ENCODE measurements around the gene S100A2. TPM values are rescaled to one million over a fixed set of nuclear protein-coding genes. Genes with fewer than 3 reads are reported as not detected.

S100A2 gene
- total RNA-seq, 1 donor = 3.3 TPM

DNA sequence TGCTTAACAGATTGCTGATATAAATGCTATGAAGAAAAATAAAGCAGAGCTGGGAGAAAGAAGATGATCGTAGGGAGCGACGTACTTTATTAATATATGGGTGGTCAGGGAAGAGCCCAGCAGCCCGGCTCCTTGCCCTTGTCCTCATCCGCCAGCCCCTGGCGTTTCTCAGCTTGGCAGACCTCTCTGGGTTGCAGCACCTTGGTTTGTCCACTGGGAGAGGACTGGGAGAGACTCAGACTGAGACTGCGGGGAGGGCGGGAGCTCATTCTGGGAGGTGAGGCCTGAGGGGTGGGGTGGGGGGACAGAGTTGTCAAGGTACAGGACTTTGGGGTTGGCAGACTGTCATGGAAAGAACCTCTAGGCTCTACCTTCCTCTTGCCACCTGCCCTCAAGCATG is 13.3 kb downstream of the S100A2 start:
- TF ChIP-seq, protein P1, sequence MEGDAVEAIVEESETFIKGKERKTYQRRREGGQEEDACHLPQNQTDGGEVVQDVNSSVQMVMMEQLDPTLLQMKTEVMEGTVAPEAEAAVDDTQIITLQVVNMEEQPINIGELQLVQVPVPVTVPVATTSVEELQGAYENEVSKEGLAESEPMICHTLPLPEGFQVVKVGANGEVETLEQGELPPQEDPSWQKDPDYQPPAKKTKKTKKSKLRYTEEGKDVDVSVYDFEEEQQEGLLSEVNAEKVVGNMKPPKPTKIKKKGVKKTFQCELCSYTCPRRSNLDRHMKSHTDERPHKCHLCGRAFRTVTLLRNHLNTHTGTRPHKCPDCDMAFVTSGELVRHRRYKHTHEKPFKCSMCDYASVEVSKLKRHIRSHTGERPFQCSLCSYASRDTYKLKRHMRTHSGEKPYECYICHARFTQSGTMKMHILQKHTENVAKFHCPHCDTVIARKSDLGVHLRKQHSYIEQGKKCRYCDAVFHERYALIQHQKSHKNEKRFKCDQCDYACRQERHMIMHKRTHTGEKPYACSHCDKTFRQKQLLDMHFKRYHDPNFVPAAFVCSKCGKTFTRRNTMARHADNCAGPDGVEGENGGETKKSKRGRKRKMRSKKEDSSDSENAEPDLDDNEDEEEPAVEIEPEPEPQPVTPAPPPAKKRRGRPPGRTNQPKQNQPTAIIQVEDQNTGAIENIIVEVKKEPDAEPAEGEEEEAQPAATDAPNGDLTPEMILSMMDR (IDR thresholded peaks at IDR 0.05; ENCODE audit: insufficient read depth, low read length) = peak; percentile 9
- no peak overlapping the region for H3K4me3 ChIP-seq (ENCODE audit: low read depth, low read length)
- no peak for DNase-seq (ENCODE audit: low read depth)

DNA sequence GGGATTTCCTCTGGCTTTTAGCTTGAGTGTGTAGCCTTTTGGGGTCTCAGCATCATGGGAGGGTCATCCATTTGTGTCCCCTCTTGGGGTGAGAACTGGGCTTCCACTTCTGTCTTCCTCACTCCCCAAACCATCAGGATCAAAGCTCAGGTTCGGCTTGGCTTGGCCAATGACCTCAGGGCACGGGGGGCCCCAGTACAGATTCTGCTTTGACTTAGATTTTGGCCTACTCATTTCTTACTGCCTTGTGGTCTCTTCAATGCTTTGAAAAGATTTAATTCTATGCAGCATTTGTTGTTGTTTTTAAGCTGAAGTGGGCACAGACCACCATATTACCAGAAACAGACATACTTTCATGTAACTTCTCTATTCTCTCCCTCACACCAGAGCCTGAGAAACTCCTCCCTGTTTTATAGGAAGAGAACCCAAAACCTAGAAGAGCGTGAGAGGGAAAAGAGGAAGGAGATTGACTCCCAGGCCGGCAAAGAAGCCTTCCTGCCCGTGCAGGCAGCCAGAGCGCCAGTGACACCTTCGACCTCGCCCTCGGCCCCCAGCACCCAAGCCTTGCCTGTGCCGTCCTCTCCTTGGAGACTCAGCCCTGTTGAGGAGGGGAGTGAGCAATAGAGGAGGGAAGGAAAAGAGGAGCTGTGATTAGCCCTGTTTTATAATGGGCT is 14.7 kb downstream of the S100A2 start:
- H3K4me3 ChIP-seq (ENCODE audit: low read depth, low read length) = no peak overlapping the region
- TF ChIP-seq, protein P1 (IDR thresholded peaks at IDR 0.05; ENCODE audit: insufficient read depth, low read length) = no peak
- no peak for DNase-seq (ENCODE audit: low read depth)

DNA sequence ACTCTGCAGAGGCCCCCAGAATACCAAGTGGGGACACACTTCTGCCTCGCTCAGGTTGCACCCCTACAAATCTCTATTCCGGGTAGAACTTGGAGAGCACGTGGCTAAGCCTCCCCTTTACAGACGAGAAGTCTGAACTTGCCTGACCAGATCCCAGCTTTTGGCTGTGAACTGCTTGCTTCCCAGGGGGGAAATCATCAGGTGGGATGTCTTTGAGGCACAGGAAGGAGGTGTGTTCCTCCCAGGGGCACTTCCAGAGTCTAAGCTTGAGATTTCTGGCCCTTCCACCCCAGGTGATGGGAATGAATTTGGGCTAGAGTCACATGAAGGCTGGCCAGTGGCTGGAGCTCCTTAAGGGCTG is 15.3 kb downstream of the S100A2 start:
- TF ChIP-seq, protein P1 (IDR thresholded peaks at IDR 0.05; ENCODE audit: insufficient read depth, low read length) = no peak
- no peak for DNase-seq (ENCODE audit: low read depth)
- no peak overlapping the region for H3K4me3 ChIP-seq (ENCODE audit: low read depth, low read length)

DNA sequence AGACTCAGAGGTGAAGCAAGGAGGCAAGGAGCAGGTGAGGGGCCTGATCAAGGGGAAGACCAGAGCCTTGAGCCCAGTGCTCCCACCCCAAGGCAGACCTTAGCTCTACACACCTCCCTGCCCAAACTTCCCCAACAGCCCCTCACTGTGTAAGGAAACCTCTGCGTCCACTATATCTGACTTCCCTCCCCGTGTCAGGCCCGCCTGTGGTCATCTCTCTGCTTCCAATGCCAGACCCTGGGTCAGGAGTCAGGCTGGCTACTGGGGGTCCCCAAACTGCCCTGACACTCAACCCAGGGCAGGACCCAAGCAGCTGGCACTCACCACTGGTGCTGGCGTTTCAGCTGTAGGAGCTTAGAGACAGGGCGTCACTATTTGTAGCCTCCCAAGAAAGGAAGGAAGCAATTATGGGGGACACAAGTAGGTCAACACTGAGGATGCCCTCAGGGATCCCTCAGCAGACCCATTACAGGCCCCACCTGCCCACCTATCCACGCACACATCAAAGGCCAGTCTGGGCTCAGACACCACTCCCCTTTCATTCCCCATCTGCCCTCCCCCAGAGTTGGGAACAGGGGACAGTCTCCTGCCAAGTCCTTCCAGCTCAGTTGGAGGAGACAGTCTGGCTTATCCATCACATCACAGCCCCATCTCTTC is 15.8 kb downstream of the S100A2 start:
- TF ChIP-seq, protein P1 (IDR thresholded peaks at IDR 0.05; ENCODE audit: insufficient read depth, low read length) = no peak
- DNase-seq (ENCODE audit: low read depth) = no peak
- H3K4me3 ChIP-seq (ENCODE audit: low read depth, low read length) = no peak overlapping the region

DNA sequence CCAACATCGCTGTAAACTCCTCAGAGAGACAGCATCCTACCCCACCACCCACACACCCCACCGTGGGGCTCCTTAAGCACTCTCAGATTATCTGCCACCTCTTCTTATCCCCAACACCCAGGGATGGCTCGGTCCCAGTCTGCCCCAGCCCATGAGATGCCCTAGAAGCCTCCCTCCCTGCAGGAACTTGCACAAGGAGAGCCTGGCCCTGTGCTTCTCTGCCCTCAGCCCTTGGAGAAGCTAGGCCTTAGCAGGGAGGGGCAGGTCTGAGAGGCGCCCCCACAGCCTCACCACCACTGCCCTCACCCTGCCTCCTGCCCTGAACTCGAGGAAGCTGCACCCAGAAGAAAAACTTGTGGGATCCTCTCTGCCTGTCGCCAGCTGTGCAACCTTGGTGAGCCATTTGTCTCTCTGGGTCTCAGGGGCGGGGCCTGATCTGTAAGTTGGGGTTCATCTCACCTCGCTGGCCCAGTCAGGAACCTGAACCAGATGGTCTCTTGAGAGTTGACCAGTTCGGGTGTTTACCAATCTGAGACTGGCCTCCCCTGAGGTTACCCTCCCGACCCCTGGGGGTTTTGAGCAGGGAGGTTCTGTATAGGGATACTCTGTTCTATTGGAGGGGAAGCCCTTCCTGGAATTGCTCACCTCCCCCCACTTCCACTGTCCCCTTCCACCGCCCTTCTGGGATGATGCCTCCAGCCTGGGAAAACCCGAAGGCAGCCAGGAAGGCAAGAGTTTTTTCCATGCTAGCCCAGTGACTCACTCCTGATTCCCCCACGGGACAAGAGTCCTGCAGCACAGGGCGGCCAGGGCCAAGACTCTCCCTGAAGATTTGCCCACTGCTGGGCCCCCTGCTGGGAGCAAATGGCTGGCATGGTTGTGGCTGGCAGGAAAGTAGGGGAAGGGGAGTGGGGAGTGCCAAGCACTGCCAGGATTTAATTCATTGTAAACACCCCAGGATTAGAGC is 16.6 kb downstream of the S100A2 start, which contains the start of gene S100A3:
S100A3 (minus strand) TSS at position 537 of the 967 bp plus-strand sequence. CDS start 773 bp downstream, outside the sequence.
- peak; percentile 93 for DNase-seq (ENCODE audit: low read depth)
- TF ChIP-seq, protein P1 (IDR thresholded peaks at IDR 0.05; ENCODE audit: insufficient read depth, low read length) = peak; percentile 47
- no peak within 1 kb of the TSS for H3K4me3 ChIP-seq (ENCODE audit: low read depth, low read length)

All from fibroblast of the aortic adventitia (primary cell).